Loucy (cell line): ENCODE results near the gene RNLS.
"Not testable (repeated sequence)": the region's sequence is repeated elsewhere in the genome, so short reads cannot be mapped to it uniquely, and the experiment has no call there.

Experiments
- H2AFZ ChIP-seq: fragments of 200-600 bp; sonication (generic); 2 replicates; pipeline ENCODE4 v1.6.0; 2016; ENCODE audit warnings: antibody characterized with exemption, mild to moderate bottlenecking, low read length, moderate library complexity
- H3F3A ChIP-seq: fragments of 200-600 bp; 2 replicates; pipeline ENCODE4 v1.6.0; 2016; ENCODE audit warnings: antibody characterized with exemption, low read depth, mild to moderate bottlenecking
- H3K27me3 ChIP-seq: fragments of 200-600 bp; sonication (generic); 2 replicates; pipeline ENCODE4 v1.6.1; 2014; ENCODE audit warnings: low read length, mild to moderate bottlenecking; ENCODE audit not compliant: insufficient read depth, poor library complexity, severe bottlenecking
- H3K36me3 ChIP-seq: fragments of 200-600 bp; sonication (generic); 2 replicates; pipeline ENCODE4 v1.6.1; 2016; ENCODE audit warnings: low read length; ENCODE audit not compliant: insufficient read depth
- H3K4me1 ChIP-seq: fragments of 200-600 bp; sonication (generic); 2 replicates; pipeline ENCODE4 v1.5.1; 2014; ENCODE audit warnings: low read length, mild to moderate bottlenecking; ENCODE audit not compliant: insufficient read depth, poor library complexity, severe bottlenecking
- H3K4me2 ChIP-seq: fragments of 200-600 bp; sonication (generic); 2 replicates; pipeline ENCODE4 v1.6.0; 2014; ENCODE audit warnings: antibody characterized with exemption, low read length, low read depth, mild to moderate bottlenecking; ENCODE audit not compliant: poor library complexity, severe bottlenecking
- H3K4me3 ChIP-seq: fragments of 200-600 bp; sonication (generic); 2 replicates; pipeline ENCODE4 v1.5.1; 2014; ENCODE audit warnings: low read length, mild to moderate bottlenecking, mixed read lengths; ENCODE audit not compliant: poor library complexity, severe bottlenecking
- H3K79me2 ChIP-seq: fragments of 200-600 bp; sonication (generic); 2 replicates; pipeline ENCODE4 v1.6.1; 2014; ENCODE audit warnings: low read length; ENCODE audit not compliant: insufficient read depth
- H3K9ac ChIP-seq: fragments of 200-600 bp; sonication (generic); 2 replicates; pipeline ENCODE4 v1.6.0; 2014; ENCODE audit warnings: mild to moderate bottlenecking, low read depth, low read length, moderate library complexity; ENCODE audit not compliant: poor library complexity, severe bottlenecking
- H3K9me2 ChIP-seq: fragments of 200-600 bp; sonication (generic); replicated peaks from 2 replicates; pipeline ENCODE4 v1.6.1; 2016; ENCODE audit warnings: low read depth, low read length, mixed read lengths
- H3K9me3 ChIP-seq: fragments of 200-600 bp; sonication (generic); 2 replicates; pipeline ENCODE4 v1.6.1; 2014; ENCODE audit warnings: mild to moderate bottlenecking, antibody characterized with exemption, low read length, low read depth; ENCODE audit not compliant: insufficient read depth
- H4K20me1 ChIP-seq: fragments of 200-600 bp; sonication (generic); 2 replicates; pipeline ENCODE4 v1.6.0; 2014; ENCODE audit warnings: antibody characterized with exemption, low read length, mild to moderate bottlenecking; ENCODE audit not compliant: insufficient read depth, poor library complexity, severe bottlenecking
- CTCF ChIP-seq: fragments of 200-600 bp; sonication (generic); conservative IDR thresholded peaks from 2 replicates; pipeline ENCODE4 v1.5.1; 2014; ENCODE audit warnings: mild to moderate bottlenecking, antibody characterized with exemption, low read length
- EZH2phosphoT487 ChIP-seq: fragments of 200-600 bp; IDR thresholded peaks from 2 replicates; pipeline ENCODE4 v1.6.1; 2018; ENCODE audit warnings: antibody characterized with exemption, mild to moderate bottlenecking, moderate library complexity, borderline replicate concordance

Gene RNLS

GRCh38 chr10:88312855-88313254 is 270.3 kb downstream of the RNLS start:
- no peaks in the 10 kb centered on the region for H3K9me2 ChIP-seq
- no peak overlapping the region for H3K9ac ChIP-seq
- H3K79me2 ChIP-seq = no peaks in the 10 kb centered on the region
- H3K9me3 ChIP-seq = no peaks in the 10 kb centered on the region
- no peaks in the 10 kb centered on the region for H4K20me1 ChIP-seq
- no peak overlapping the region for H3K4me3 ChIP-seq
- H3K27me3 ChIP-seq = no peaks in the 10 kb centered on the region
- no peak overlapping the region for H2AFZ ChIP-seq
- no peak overlapping the region for H3K4me2 ChIP-seq
- H3F3A ChIP-seq = no peaks in the 10 kb centered on the region
- TF ChIP-seq CTCF = no peak
- no peak for TF ChIP-seq EZH2phosphoT487
- no peaks in the 10 kb centered on the region for H3K36me3 ChIP-seq
- peaks cover 43% of the 10 kb centered on the region for H3K4me1 ChIP-seq

- Histone ChIP-seq H3K27me3 (no peaks in the 10 kb centered on the region), H4K20me1 (no peaks in the 10 kb centered on the region), H3K79me2 (no peaks in the 10 kb centered on the region), H3F3A (no peaks in the 10 kb centered on the region), H3K9ac (no peak overlapping the region), H3K4me2 (no peak overlapping the region), H3K9me3 (no peaks in the 10 kb centered on the region), H3K4me3 (no peak overlapping the region), H3K9me2 (no peaks in the 10 kb centered on the region), H3K36me3 (no peaks in the 10 kb centered on the region), H3K4me1 (peaks cover 31% of the 10 kb centered on the region), H2AFZ (no peak overlapping the region)
- no peak for TF ChIP-seq CTCF
- no peak for TF ChIP-seq EZH2phosphoT487
Measured at GRCh38 chr10:88311264-88311663, 271.9 kb downstream of the RNLS start.

GRCh38 chr10:88309365-88309764 is 273.8 kb downstream of the RNLS start:
- H3K9me2 ChIP-seq = no peaks in the 10 kb centered on the region
- no peaks in the 10 kb centered on the region for H3F3A ChIP-seq
- 0 out of 2 replicates have a peak, but pooled peaks cover 3% of the 10 kb centered on the region for H3K9me3 ChIP-seq
- no peaks in the 10 kb centered on the region for H3K79me2 ChIP-seq
- no peak overlapping the region for H3K4me3 ChIP-seq
- H3K4me1 ChIP-seq = peaks cover 12% of the 10 kb centered on the region
- H3K4me2 ChIP-seq = no peak overlapping the region
- H2AFZ ChIP-seq = no peak overlapping the region
- H3K9ac ChIP-seq = no peak overlapping the region
- TF ChIP-seq CTCF (no peak), EZH2phosphoT487 (no peak)
- 0 out of 2 replicates have a peak, but pooled peaks cover 2% of the 10 kb centered on the region for H3K36me3 ChIP-seq
- no peaks in the 10 kb centered on the region for H3K27me3 ChIP-seq
- H4K20me1 ChIP-seq = no peaks in the 10 kb centered on the region

GRCh38 chr10:88308361-88308760 is 274.8 kb downstream of the RNLS start:
- not testable (repeated sequence) for H3K27me3 ChIP-seq, H3F3A ChIP-seq, H3K9me2 ChIP-seq, H3K9me3 ChIP-seq, H3K4me1 ChIP-seq, H3K79me2 ChIP-seq, H2AFZ ChIP-seq, H4K20me1 ChIP-seq, H3K36me3 ChIP-seq, H3K9ac ChIP-seq, H3K4me2 ChIP-seq, H3K4me3 ChIP-seq
